ENCODE measurements around the gene PSKH1. TPM values are rescaled to one million over a fixed set of nuclear protein-coding genes. Genes with fewer than 3 reads are reported as not detected.
A peak's percentile ranks its signal among the peaks of the same experiment; 100 is the strongest.

PSKH1 gene
- total and polyA plus RNA-seq, 4 donors: 11.8 to 32.9 (median 21.2) TPM

- ATAC-seq (ENCODE audit: insufficient read depth, low FRiP score): no peak
- Histone ChIP-seq H3K27ac (ENCODE audit: low read depth in 1 of 2, low read length in 1 of 2) (peak overlapping the region in 1 of 2 donors; percentile 63), H3K9ac (ENCODE audit: insufficient read depth in 1 of 2, low read length in 2 of 2) (no peak overlapping the region), H3K36me3 (ENCODE audit: control insufficient read depth in 4 of 4, insufficient read depth in 4 of 4, low read length in 4 of 4) (peaks cover 10 to 70% (median 53%) of the 10 kb centered on the region in 4 donors), H3K27me3 (ENCODE audit: control insufficient read depth in 3 of 3, insufficient read depth in 3 of 3, low read length in 2 of 3) (no peaks in the 10 kb centered on the region), H3K4me1 (ENCODE audit: control insufficient read depth in 5 of 5, insufficient read depth in 5 of 5, low read length in 5 of 5) (peaks cover 0 to 11% (median 3%) of the 10 kb centered on the region in 5 donors), H3K4me3 (no peak overlapping the region), H3K9me3 (ENCODE audit: control insufficient read depth in 4 of 4, insufficient read depth in 3 of 4, low read length in 3 of 4) (no peaks in the 10 kb centered on the region)
- TF ChIP-seq CTCF (IDR thresholded peaks at IDR 0.05; ENCODE audit: control extremely low read depth, extremely low read depth): no peak
- DNase-seq: no peak
- WGBS, 2 donors: 79 to 86% methylated on average over 18 of the region's 18 CpGs
Observed at GRCh38 chr16:67882374-67883145, 10.5 kb upstream of the PSKH1 start.

GRCh38 chr16:67883146-67883871 is 9.7 kb upstream of the PSKH1 start:
- no peak for TF ChIP-seq CTCF (IDR thresholded peaks at IDR 0.05; ENCODE audit: control extremely low read depth, extremely low read depth)
- Histone ChIP-seq H3K9ac (ENCODE audit: insufficient read depth in 1 of 2, low read length in 2 of 2) (no peak overlapping the region), H3K4me3 (no peak overlapping the region), H3K27me3 (ENCODE audit: control insufficient read depth in 3 of 3, insufficient read depth in 3 of 3, low read length in 2 of 3) (no peaks in the 10 kb centered on the region), H3K27ac (ENCODE audit: low read depth in 1 of 2, low read length in 1 of 2) (peak overlapping the region in 1 of 2 donors; percentile 18), H3K4me1 (ENCODE audit: control insufficient read depth in 5 of 5, insufficient read depth in 5 of 5, low read length in 5 of 5) (peaks cover 0 to 11% (median 3%) of the 10 kb centered on the region in 5 donors), H3K36me3 (ENCODE audit: control insufficient read depth in 4 of 4, insufficient read depth in 4 of 4, low read length in 4 of 4) (peaks cover 10 to 63% (median 46%) of the 10 kb centered on the region in 4 donors), H3K9me3 (ENCODE audit: control insufficient read depth in 4 of 4, insufficient read depth in 3 of 4, low read length in 3 of 4) (no peaks in the 10 kb centered on the region)
- ATAC-seq (ENCODE audit: insufficient read depth, low FRiP score) (no peak), DNase-seq (no peak)
- 74 to 90% methylated on average over 6 of the region's 6 CpGs for WGBS, 2 donors

- Histone ChIP-seq H3K36me3 (ENCODE audit: control insufficient read depth in 4 of 4, insufficient read depth in 4 of 4, low read length in 4 of 4) (peaks cover 10 to 57% (median 40%) of the 10 kb centered on the region in 4 donors), H3K4me3 (no peak overlapping the region), H3K4me1 (ENCODE audit: control insufficient read depth in 5 of 5, insufficient read depth in 5 of 5, low read length in 5 of 5) (peaks cover 0 to 11% (median 3%) of the 10 kb centered on the region in 5 donors), H3K9me3 (ENCODE audit: control insufficient read depth in 4 of 4, insufficient read depth in 3 of 4, low read length in 3 of 4) (no peaks in the 10 kb centered on the region), H3K27me3 (ENCODE audit: control insufficient read depth in 3 of 3, insufficient read depth in 3 of 3, low read length in 2 of 3) (no peaks in the 10 kb centered on the region), H3K9ac (ENCODE audit: insufficient read depth in 1 of 2, low read length in 2 of 2) (no peak overlapping the region), H3K27ac (ENCODE audit: low read depth in 1 of 2, low read length in 1 of 2) (peak overlapping the region; percentile 2 to 49)
- DNase-seq: peak; percentile 22 to 59 (median 41)
- WGBS, 2 donors: 61 to 64% methylated on average over 11 of the region's 11 CpGs
- ATAC-seq (ENCODE audit: insufficient read depth, low FRiP score): peak; percentile 77
- peak; percentile 68 for TF ChIP-seq CTCF (IDR thresholded peaks at IDR 0.05; ENCODE audit: control extremely low read depth, extremely low read depth)
Observed at GRCh38 chr16:67883872-67884261, 9.2 kb upstream of the PSKH1 start.

Measured in lung (tissue), 12 donors.